Kidney epithelial cell (primary cell): ENCODE data around the gene NME3. TPM values are rescaled to one million over a fixed set of nuclear protein-coding genes. Genes with fewer than 3 reads are reported as not detected.

Source experiments
- DNase-seq: peaks from one replicate; pipeline ENCODE4 v3.0.0-alpha.2; 2010; ENCODE audit warnings: low read depth
- H3K27me3 ChIP-seq: 2 replicates; pipeline ENCODE4 v1.6.0; 2011; ENCODE audit warnings: low read length; ENCODE audit not compliant: control insufficient read depth, insufficient read depth
- H3K36me3 ChIP-seq: 2 replicates; pipeline ENCODE4 v1.5.1; 2011; ENCODE audit warnings: low read length; ENCODE audit not compliant: control insufficient read depth, insufficient read depth
- H3K4me3 ChIP-seq: 2 replicates; pipeline ENCODE4 v1.5.1; 2011; ENCODE audit warnings: low read depth, mild to moderate bottlenecking, control low read depth, low read length
- CTCF ChIP-seq: IDR thresholded peaks from 2 replicates; pipeline ENCODE4 v1.5.1; 2011; ENCODE audit warnings: mild to moderate bottlenecking, moderate library complexity, low read length, control low read depth, inconsistent platforms; ENCODE audit not compliant: insufficient read depth, poor library complexity, severe bottlenecking
- total RNA-seq: library from RNA; depleted of rRNA; stranded (reverse); fragments of >200 nt; gene quantifications from 2 replicates; pipeline ENCODE4 v1.2.3, GENCODE V29; 2015

The NME3 gene
- total RNA-seq, 1 donor from 2014 or later, result 44.9 TPM

- H3K4me3 ChIP-seq, result peak within 1 kb of the TSS; percentile 92
- H3K36me3 ChIP-seq, result no peaks in the 10 kb centered on the region
- no peaks in the 10 kb centered on the region for H3K27me3 ChIP-seq
- peak; percentile 48 for TF ChIP-seq CTCF
- no peak for DNase-seq
These were observed 1.8 kb upstream of the NME3 start, which contains the start of gene MRPS34 for GRCh38 chr16:1772908-1773702. MRPS34 (minus strand) TSS chr16:1773134; CDS start chr16:1773119, 15 bp downstream.

- no peak for TF ChIP-seq CTCF
- peaks cover 2% of the 10 kb centered on the region for H3K36me3 ChIP-seq
- no peak for DNase-seq
- no peaks in the 10 kb centered on the region for H3K27me3 ChIP-seq
- peak within 1 kb of the TSS; percentile 92 for H3K4me3 ChIP-seq
These were observed 1.1 kb upstream of the NME3 start, which contains the start of gene EME2 for GRCh38 chr16:1772362-1772907. EME2 (plus strand) TSS chr16:1772810; CDS start chr16:1773228, 418 bp downstream.

DNA sequence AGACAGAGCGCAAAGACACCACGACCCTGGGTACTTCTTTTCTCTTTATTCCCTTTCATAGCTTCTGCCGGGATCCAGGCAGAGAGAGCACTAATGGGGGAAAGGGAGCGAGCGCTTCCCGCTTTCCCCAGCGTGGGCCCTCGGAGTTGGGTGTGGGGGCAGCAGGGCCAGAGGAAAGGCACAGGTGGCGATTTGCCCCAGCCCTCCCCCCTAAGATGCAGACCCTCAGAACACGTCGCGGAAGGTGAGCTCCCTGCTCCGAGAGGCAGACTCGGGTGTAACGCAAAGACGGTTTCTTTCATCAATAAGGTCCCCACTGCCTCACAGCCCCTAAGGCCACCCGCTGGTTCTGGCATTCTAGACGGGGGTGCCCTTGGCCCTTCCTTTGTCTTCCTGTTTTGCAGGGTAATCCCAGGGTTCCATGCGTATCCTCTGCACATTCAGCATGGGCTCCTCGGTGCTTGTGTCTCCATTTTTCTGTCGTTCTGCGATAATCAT is 570 bp upstream of the NME3 start:
- Histone ChIP-seq H3K36me3 (peaks cover 2% of the 10 kb centered on the region), H3K4me3 (peak overlapping the region; percentile 92), H3K27me3 (no peaks in the 10 kb centered on the region)
- no peak for TF ChIP-seq CTCF
- no peak for DNase-seq

DNA sequence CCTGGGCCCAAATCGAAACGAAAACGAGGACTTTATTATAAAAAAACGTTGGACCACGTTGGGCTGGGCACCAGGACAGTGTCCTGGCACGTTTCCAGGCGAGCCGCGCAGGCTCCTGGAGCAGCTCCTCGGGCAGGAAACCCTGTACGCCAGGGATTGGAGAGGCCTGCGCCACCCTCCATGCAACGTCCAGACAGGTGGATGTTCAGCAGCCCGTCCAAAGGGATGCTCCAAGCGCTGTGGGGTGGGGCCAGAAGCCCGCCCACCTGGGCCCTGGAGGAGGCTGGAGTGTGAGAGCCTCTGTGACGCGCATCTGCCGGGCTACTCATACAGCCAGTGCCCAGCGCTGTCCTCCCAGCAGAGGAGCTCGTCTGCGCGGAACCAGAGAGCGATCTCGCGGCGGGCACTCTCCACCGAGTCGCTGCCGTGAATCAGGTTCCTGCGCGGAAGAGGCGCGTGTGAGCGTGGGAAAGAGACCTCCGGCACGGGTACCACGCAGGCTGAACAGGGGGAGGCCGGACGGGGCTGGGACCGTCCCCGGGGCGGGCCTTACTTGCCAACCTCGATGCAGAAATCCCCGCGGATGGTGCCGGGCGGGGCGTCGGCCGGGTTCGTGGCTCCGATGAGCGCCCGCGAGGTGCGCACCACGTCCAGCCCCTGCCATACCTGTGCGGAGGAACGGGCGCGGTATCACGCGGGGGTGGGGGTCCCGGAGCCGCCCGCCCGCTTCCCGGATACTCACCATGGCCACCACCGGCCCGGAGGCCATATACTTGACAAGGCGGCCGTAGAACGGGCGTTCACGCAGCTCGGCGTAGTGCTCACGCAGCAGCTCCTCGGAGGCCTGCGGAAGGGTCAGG is 785 bp downstream of the NME3 start:
- no peak for DNase-seq
- Histone ChIP-seq H3K27me3 (no peaks in the 10 kb centered on the region), H3K4me3 (peak overlapping the region; percentile 92), H3K36me3 (peaks cover 2% of the 10 kb centered on the region)
- no peak for TF ChIP-seq CTCF

DNA sequence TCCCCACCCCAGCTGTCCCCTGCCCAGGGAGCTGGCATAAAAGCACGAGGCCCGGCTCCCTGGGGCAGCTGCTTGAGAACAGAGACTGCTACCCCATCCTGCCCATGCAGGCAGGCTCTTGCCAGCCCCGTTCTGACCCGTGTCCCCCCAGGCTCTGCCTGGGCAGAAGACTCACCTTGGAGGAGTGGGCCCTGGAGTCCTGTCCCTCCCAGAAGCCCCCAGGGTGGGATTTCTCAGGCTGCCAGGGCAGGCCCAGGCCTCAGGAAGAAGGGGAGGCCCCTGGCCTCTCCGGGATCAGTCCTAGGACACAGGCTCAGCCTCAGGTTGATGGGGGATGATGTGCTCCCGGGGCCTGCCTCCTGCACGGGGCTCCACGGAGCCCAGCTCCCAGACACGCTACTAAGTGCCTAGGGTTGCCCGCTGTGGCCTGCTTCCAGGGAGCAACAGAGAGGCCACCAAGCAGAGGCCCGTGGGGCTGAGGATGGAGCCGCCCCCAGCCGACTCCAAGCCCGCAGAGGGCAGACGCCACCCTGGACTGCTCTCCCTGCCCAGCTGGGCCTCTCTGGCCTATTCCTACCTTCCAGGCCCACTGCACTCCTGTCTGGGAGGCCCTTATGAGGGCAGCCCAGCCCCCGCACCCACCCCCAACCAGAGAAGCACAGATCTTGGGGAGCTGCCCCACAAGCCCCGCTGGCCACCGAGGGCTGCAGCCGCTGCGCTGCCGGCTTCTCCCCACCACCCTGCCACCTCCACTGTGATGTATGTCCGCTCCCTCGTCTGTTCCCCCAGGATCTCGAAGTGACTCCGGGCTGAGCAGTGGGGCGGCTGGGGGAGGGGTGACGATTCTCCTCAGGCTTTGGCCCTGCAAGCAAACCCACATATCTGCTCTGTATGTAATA is 1.7 kb downstream of the NME3 start:
- no peak for DNase-seq
- H3K36me3 ChIP-seq, result peaks cover 2% of the 10 kb centered on the region
- no peaks in the 10 kb centered on the region for H3K27me3 ChIP-seq
- TF ChIP-seq CTCF, result no peak
- no peak overlapping the region for H3K4me3 ChIP-seq
